Measurements from ENCODE around the gene REEP6.

Gene REEP6

DNA sequence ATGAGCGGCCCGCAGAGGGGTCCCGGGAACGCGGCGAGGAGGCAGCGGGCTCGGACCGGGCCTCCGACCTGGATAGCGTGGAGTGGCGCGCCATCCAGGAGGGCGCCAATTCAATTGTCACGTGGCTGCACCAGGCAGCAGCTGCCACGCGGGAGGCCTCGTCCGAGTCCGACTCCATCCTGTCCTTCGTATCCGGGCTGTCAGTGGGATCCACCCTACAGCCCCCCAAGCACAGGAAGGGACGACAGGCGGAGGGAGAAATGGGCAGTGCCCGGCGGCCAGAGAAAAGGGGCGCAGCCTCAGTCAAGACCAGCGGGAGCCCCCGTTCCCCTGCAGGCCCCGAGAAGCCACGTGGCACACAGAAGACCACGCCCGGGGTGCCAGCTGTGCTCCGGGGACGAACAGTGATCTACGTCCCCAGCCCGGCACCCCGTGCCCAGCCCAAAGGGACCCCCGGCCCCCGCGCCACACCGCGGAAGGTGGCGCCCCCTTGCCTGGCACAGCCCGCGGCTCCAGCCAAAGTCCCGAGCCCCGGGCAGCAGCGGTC lies 22.6 kb upstream of the REEP6 start:
- TF ChIP-seq FOXP2 (optimal IDR thresholded peaks at IDR 0.05; ENCODE audit: borderline replicate concordance, extremely low read depth, extremely low read length, insufficient read depth) (no peak), SIN3A (IDR thresholded peaks at IDR 0.05; ENCODE audit: borderline replicate concordance, insufficient read depth, low read length) (no peak), TAF1 (IDR thresholded peaks at IDR 0.05; ENCODE audit: borderline replicate concordance, insufficient read depth, low read length) (no peak), POLR2AphosphoS5 (IDR thresholded peaks at IDR 0.05; ENCODE audit: low read depth, low read length) (no peak)
- TF ChIP-seq, protein P1, sequence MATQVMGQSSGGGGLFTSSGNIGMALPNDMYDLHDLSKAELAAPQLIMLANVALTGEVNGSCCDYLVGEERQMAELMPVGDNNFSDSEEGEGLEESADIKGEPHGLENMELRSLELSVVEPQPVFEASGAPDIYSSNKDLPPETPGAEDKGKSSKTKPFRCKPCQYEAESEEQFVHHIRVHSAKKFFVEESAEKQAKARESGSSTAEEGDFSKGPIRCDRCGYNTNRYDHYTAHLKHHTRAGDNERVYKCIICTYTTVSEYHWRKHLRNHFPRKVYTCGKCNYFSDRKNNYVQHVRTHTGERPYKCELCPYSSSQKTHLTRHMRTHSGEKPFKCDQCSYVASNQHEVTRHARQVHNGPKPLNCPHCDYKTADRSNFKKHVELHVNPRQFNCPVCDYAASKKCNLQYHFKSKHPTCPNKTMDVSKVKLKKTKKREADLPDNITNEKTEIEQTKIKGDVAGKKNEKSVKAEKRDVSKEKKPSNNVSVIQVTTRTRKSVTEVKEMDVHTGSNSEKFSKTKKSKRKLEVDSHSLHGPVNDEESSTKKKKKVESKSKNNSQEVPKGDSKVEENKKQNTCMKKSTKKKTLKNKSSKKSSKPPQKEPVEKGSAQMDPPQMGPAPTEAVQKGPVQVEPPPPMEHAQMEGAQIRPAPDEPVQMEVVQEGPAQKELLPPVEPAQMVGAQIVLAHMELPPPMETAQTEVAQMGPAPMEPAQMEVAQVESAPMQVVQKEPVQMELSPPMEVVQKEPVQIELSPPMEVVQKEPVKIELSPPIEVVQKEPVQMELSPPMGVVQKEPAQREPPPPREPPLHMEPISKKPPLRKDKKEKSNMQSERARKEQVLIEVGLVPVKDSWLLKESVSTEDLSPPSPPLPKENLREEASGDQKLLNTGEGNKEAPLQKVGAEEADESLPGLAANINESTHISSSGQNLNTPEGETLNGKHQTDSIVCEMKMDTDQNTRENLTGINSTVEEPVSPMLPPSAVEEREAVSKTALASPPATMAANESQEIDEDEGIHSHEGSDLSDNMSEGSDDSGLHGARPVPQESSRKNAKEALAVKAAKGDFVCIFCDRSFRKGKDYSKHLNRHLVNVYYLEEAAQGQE (IDR thresholded peaks at IDR 0.05; ENCODE audit: insufficient read depth in 1 of 2, low read depth in 2 of 2, low read length in 2 of 2), result no peak

DNA sequence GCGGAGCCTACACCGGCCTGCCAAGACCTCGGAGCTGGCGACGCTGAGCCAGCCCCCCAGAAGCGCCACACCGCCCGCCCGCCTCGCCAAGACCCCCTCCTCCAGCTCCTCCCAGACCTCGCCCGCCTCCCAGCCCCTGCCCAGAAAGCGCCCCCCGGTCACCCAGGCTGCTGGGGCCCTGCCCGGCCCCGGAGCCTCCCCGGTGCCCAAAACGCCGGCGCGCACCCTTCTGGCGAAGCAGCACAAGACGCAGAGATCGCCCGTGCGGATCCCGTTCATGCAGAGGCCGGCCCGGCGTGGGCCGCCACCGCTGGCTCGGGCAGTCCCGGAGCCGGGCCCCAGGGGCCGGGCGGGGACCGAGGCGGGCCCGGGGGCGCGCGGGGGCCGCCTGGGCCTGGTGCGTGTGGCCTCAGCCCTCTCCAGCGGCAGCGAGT lies 22.1 kb upstream of the REEP6 start:
- TF ChIP-seq, protein P1 (IDR thresholded peaks at IDR 0.05; ENCODE audit: insufficient read depth in 1 of 2, low read depth in 2 of 2, low read length in 2 of 2), result no peak
- no peak for TF ChIP-seq FOXP2 (optimal IDR thresholded peaks at IDR 0.05; ENCODE audit: borderline replicate concordance, extremely low read depth, extremely low read length, insufficient read depth)
- no peak for TF ChIP-seq TAF1 (IDR thresholded peaks at IDR 0.05; ENCODE audit: borderline replicate concordance, insufficient read depth, low read length)
- TF ChIP-seq SIN3A (IDR thresholded peaks at IDR 0.05; ENCODE audit: borderline replicate concordance, insufficient read depth, low read length), result no peak
- no peak for TF ChIP-seq POLR2AphosphoS5 (IDR thresholded peaks at IDR 0.05; ENCODE audit: low read depth, low read length)

DNA sequence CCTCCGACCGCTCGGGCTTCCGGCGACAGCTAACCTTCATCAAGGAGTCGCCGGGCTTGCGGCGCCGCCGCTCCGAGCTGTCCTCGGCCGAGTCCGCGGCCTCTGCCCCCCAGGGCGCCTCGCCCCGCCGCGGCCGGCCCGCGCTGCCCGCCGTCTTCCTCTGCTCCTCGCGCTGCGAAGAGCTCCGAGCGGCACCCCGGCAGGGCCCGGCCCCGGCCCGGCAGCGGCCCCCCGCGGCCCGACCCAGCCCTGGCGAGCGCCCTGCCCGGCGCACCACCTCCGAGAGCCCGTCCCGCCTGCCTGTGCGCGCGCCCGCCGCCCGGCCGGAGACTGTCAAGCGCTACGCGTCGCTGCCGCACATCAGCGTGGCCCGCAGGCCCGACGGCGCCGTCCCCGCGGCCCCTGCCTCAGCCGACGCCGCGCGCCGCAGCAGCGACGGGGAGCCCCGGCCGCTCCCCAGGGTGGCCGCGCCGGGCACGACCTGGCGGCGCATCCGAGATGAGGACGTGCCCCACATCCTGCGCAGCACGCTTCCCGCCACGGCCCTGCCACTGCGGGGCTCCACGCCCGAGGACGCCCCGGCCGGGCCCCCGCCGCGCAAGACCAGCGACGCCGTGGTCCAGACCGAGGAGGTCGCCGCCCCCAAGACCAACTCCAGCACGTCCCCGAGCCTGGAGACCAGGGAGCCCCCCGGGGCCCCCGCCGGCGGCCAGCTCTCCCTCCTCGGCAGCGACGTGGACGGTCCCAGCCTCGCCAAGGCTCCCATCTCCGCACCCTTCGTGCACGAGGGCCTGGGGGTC lies 21.5 kb upstream of the REEP6 start:
- no peak for TF ChIP-seq SIN3A (IDR thresholded peaks at IDR 0.05; ENCODE audit: borderline replicate concordance, insufficient read depth, low read length)
- TF ChIP-seq FOXP2 (optimal IDR thresholded peaks at IDR 0.05; ENCODE audit: borderline replicate concordance, extremely low read depth, extremely low read length, insufficient read depth), result no peak
- no peak for TF ChIP-seq POLR2AphosphoS5 (IDR thresholded peaks at IDR 0.05; ENCODE audit: low read depth, low read length)
- no peak for TF ChIP-seq TAF1 (IDR thresholded peaks at IDR 0.05; ENCODE audit: borderline replicate concordance, insufficient read depth, low read length)
- TF ChIP-seq, protein P1 (IDR thresholded peaks at IDR 0.05; ENCODE audit: insufficient read depth in 1 of 2, low read depth in 2 of 2, low read length in 2 of 2), result no peak

DNA sequence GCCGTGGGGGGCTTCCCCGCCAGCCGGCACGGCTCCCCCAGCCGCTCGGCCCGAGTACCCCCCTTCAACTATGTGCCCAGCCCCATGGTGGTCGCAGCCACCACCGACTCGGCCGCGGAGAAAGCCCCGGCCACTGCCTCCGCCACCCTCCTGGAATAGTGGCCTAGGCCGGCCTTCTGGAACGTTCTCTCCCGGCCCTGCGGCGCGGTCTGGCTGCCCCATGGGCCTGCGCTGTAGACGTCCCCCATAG lies 21.0 kb upstream of the REEP6 start:
- TF ChIP-seq SIN3A (IDR thresholded peaks at IDR 0.05; ENCODE audit: borderline replicate concordance, insufficient read depth, low read length), result no peak
- TF ChIP-seq, protein P1 (IDR thresholded peaks at IDR 0.05; ENCODE audit: insufficient read depth in 1 of 2, low read depth in 2 of 2, low read length in 2 of 2), result no peak
- no peak for TF ChIP-seq FOXP2 (optimal IDR thresholded peaks at IDR 0.05; ENCODE audit: borderline replicate concordance, extremely low read depth, extremely low read length, insufficient read depth)
- no peak for TF ChIP-seq TAF1 (IDR thresholded peaks at IDR 0.05; ENCODE audit: borderline replicate concordance, insufficient read depth, low read length)
- no peak for TF ChIP-seq POLR2AphosphoS5 (IDR thresholded peaks at IDR 0.05; ENCODE audit: low read depth, low read length)
